Panc1 (cell line): ENCODE results near the gene SLN. TPM values are rescaled to one million over a fixed set of nuclear protein-coding genes. Genes with fewer than 3 reads are reported as not detected.

Experiments
- ATAC-seq: fragments of 200-7000 bp; cut with Tn5 transposase; 2 replicates; pipeline ENCODE4 v1.9.1; 2020; ENCODE audit warnings: mild to moderate bottlenecking, moderate library complexity
- BruUV-seq: library from RNA; stranded (reverse); fragments of 400-500 nt; replicated peaks from 2 replicates; lab custom pipeline; 2021; lab: Mats Ljungman, UMichigan
- CTCF ChIA-PET: fragments of 300-600 bp; sonication (Branson Sonifier 250); formaldehyde crosslinking; loops from one replicate; lab custom pipeline; 2022; ENCODE audit warnings: antibody characterized with exemption; lab: Charles Lee
- POLR2A ChIA-PET: fragments of 300-600 bp; sonication (Branson Sonifier 250); formaldehyde crosslinking; loops from one replicate; lab custom pipeline; 2022; ENCODE audit warnings: antibody characterized with exemption; lab: Charles Lee
- DNase-seq: peaks from one replicate; pipeline ENCODE4 v3.0.0-alpha.2; 2010; ENCODE audit warnings: low read depth, low spot score
- H3K27ac ChIP-seq: 2 replicates; pipeline ENCODE4 v1.5.1; 2011; ENCODE audit warnings: mild to moderate bottlenecking, low read length, inconsistent platforms
- H3K27me3 ChIP-seq: fragments of 200-500 bp; sonication (Bioruptor generic); 2 replicates; pipeline ENCODE4 v1.6.0; 2014; ENCODE audit warnings: low read length, inconsistent platforms; ENCODE audit not compliant: control insufficient read depth, insufficient read depth
- H3K36me3 ChIP-seq: fragments of 200-500 bp; sonication (Bioruptor generic); 2 replicates; pipeline ENCODE4 v1.5.1; 2014; ENCODE audit warnings: inconsistent platforms, mild to moderate bottlenecking, low read length, moderate library complexity; ENCODE audit not compliant: control insufficient read depth, insufficient read depth
- H3K4me1 ChIP-seq: 2 replicates; pipeline ENCODE4 v1.5.1; 2011; ENCODE audit warnings: inconsistent platforms, mild to moderate bottlenecking, low read length, moderate library complexity; ENCODE audit not compliant: control insufficient read depth, insufficient read depth
- H3K4me3 ChIP-seq, 2 experiments: 2 replicates each; pipeline ENCODE4 v1.5.1; 2011 to 2012; ENCODE audit warnings: low read depth in 2 of 2, low read length in 2 of 2, mild to moderate bottlenecking in 2 of 2, inconsistent platforms in 1 of 2, moderate library complexity in 1 of 2
- H3K9me3 ChIP-seq: fragments of 200-500 bp; sonication (Bioruptor generic); 2 replicates; pipeline ENCODE4 v1.5.1; 2014; ENCODE audit warnings: low read depth, mild to moderate bottlenecking, inconsistent platforms, low read length, moderate library complexity; ENCODE audit not compliant: control insufficient read depth, insufficient read depth
- POLR2AphosphoS5 ChIP-seq: IDR thresholded peaks from 2 replicates; pipeline ENCODE4 v1.6.1; 2012; ENCODE audit warnings: mild to moderate bottlenecking, low read depth, low read length, moderate library complexity
- SIN3A ChIP-seq: IDR thresholded peaks from 2 replicates; pipeline ENCODE4 v1.6.1; 2012; ENCODE audit warnings: low read depth, mild to moderate bottlenecking, low read length, moderate library complexity, borderline replicate concordance; ENCODE audit not compliant: insufficient read depth
- TCF7L2 ChIP-seq: IDR thresholded peaks from 2 replicates; pipeline ENCODE4 v1.6.1; 2011; ENCODE audit warnings: mild to moderate bottlenecking, low read depth, low read length, inconsistent platforms
- in situ Hi-C: cut with HindIII; loops from 2 replicates; pipeline ENCODE4 v1.10.0; 2016; ENCODE audit warnings: low sequenced_read_pairs, low pct_unique_long_range_greater_than_20kb
- intact Hi-C: fragments of 100-400 bp; cut with micrococcal nuclease; formaldehyde crosslinking; loops from one replicate; pipeline ENCODE4 v1.10.0; 2022; ENCODE audit not compliant: unreplicated experiment
- total RNA-seq: library from RNA; stranded (reverse); gene quantifications from one replicate; pipeline ENCODE4 v1.2.1, GENCODE V29; 2021; ENCODE audit not compliant: unreplicated experiment
- TF ChIP-seq, protein P1 (sequence below), 2 experiments: IDR thresholded peaks; 2 replicates each; pipeline ENCODE4 v1.6.1; 2011 to 2012; ENCODE audit warnings: low read depth in 2 of 2, control low read depth in 1 of 2, low read length in 1 of 2, mild to moderate bottlenecking in 1 of 2, moderate library complexity in 1 of 2; ENCODE audit not compliant: insufficient read depth in 1 of 2
- TF ChIP-seq, protein P2 (sequence below): fragments of 450-650 bp; IDR thresholded peaks from 2 replicates; pipeline ENCODE4 v1.5.1; 2017; ENCODE audit warnings: mild to moderate bottlenecking

The SLN gene
- total RNA-seq, 1 experiment from 2014 or later = not detected

DNA sequence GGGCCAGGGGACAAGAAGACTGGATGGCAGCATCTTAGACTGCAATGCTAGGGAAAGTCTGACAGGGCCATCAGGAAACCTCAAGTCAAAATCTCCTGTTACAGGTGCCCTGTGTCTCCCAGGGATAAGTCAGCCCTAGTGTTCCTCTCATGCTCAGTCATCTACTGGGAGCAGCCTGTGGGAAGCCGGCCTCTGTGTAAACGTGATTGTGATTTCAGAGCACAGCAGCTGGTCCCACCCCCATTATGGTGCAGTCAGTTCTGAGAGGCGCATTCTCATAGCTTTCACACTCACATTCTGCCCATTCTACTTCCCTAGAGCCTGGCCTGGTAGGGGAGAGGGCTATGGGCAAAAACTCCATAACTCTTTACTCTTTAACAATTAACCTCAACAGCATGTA lies 7.2 kb upstream of the SLN start:
- POLR2A ChIA-PET = interaction anchor here (0.7 kb wide), 1 partner anchor 127 kb away, joined by 5 read pairs; no protein-coding TSS in a partner anchor
- H3K4me3 ChIP-seq = no peak overlapping the region
- DNase-seq (no peak), ATAC-seq (no peak; the same call in 1 of the 2 replicates)
- no peak overlapping the region for H3K27ac ChIP-seq
- TF ChIP-seq SIN3A (no peak), TCF7L2 (no peak), POLR2AphosphoS5 (no peak)
- TF ChIP-seq, protein P1, sequence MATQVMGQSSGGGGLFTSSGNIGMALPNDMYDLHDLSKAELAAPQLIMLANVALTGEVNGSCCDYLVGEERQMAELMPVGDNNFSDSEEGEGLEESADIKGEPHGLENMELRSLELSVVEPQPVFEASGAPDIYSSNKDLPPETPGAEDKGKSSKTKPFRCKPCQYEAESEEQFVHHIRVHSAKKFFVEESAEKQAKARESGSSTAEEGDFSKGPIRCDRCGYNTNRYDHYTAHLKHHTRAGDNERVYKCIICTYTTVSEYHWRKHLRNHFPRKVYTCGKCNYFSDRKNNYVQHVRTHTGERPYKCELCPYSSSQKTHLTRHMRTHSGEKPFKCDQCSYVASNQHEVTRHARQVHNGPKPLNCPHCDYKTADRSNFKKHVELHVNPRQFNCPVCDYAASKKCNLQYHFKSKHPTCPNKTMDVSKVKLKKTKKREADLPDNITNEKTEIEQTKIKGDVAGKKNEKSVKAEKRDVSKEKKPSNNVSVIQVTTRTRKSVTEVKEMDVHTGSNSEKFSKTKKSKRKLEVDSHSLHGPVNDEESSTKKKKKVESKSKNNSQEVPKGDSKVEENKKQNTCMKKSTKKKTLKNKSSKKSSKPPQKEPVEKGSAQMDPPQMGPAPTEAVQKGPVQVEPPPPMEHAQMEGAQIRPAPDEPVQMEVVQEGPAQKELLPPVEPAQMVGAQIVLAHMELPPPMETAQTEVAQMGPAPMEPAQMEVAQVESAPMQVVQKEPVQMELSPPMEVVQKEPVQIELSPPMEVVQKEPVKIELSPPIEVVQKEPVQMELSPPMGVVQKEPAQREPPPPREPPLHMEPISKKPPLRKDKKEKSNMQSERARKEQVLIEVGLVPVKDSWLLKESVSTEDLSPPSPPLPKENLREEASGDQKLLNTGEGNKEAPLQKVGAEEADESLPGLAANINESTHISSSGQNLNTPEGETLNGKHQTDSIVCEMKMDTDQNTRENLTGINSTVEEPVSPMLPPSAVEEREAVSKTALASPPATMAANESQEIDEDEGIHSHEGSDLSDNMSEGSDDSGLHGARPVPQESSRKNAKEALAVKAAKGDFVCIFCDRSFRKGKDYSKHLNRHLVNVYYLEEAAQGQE (IDR thresholded peaks at IDR 0.05; ENCODE audit: insufficient read depth in 1 of 2, low read depth in 2 of 2, low read length in 1 of 2) = no peak
- TF ChIP-seq, protein P2, sequence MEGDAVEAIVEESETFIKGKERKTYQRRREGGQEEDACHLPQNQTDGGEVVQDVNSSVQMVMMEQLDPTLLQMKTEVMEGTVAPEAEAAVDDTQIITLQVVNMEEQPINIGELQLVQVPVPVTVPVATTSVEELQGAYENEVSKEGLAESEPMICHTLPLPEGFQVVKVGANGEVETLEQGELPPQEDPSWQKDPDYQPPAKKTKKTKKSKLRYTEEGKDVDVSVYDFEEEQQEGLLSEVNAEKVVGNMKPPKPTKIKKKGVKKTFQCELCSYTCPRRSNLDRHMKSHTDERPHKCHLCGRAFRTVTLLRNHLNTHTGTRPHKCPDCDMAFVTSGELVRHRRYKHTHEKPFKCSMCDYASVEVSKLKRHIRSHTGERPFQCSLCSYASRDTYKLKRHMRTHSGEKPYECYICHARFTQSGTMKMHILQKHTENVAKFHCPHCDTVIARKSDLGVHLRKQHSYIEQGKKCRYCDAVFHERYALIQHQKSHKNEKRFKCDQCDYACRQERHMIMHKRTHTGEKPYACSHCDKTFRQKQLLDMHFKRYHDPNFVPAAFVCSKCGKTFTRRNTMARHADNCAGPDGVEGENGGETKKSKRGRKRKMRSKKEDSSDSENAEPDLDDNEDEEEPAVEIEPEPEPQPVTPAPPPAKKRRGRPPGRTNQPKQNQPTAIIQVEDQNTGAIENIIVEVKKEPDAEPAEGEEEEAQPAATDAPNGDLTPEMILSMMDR = no peak
- intact Hi-C loops (no loop called here), in situ Hi-C loops (no loop called here)
- CTCF ChIA-PET = no interaction called here
- no TSS peak for BruUV-seq
- no peaks in the 10 kb centered on the region for H3K9me3 ChIP-seq
- H3K36me3 ChIP-seq = no peaks in the 10 kb centered on the region
- peaks cover under 1% of the 10 kb centered on the region; the same call in 1 of the 2 replicates for H3K27me3 ChIP-seq
- no peaks in the 10 kb centered on the region for H3K4me1 ChIP-seq

DNA sequence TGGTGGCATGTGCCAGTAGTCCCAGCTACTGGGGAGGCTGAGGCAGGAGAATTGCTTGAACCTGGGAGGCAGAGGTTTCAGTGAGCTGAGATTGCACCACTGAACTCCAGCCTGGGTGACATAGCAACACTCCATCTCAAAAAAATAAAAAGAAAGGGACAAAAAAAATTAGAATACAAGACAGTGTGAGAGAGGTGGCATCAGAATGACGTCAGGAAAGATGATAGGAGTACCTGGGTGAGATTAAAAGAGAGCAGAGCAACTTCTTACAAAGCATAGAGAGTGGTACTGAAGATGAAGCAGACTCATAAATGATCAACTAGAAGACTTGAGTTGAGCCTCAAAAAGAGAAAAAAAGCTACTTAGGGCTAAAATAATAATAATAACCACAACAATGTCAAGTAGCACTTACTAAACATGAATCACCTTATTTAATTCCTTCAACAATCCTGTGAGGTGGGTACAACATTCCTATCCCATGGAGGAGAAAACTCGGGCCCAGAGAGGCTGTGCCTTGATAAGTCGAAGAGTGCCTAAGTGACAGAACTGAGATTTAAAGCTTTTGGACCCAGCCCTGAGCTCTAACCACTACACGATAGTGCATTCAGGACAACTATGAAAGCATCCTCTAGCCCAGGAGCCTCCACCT lies 5.2 kb upstream of the SLN start:
- no peak for TF ChIP-seq TCF7L2
- no peak for TF ChIP-seq POLR2AphosphoS5
- TF ChIP-seq SIN3A = no peak
- TF ChIP-seq, protein P2 = no peak
- TF ChIP-seq, protein P1 (IDR thresholded peaks at IDR 0.05; ENCODE audit: insufficient read depth in 1 of 2, low read depth in 2 of 2, low read length in 1 of 2) = no peak
- H3K36me3 ChIP-seq = no peaks in the 10 kb centered on the region
- DNase-seq (no peak), ATAC-seq (no peak)
- H3K4me3 ChIP-seq = no peak overlapping the region
- intact Hi-C loops = no loop called here
- no peaks in the 10 kb centered on the region for H3K9me3 ChIP-seq
- ChIA-PET POLR2A (interaction anchor here (0.6 kb wide), 1 partner anchor 23 kb away, joined by 6 read pairs; no protein-coding TSS in a partner anchor), CTCF (no interaction called here)
- BruUV-seq = no TSS peak
- no peaks in the 10 kb centered on the region for H3K4me1 ChIP-seq
- no peak overlapping the region for H3K27ac ChIP-seq
- in situ Hi-C loops = no loop called here
- no peaks in the 10 kb centered on the region for H3K27me3 ChIP-seq
